Bronchial epithelial cell (primary cell): Measurements from ENCODE around the gene RAPGEF1. TPM values are rescaled to one million over a fixed set of nuclear protein-coding genes. Genes with fewer than 3 reads are reported as not detected.

Experiments used
- DNase-seq: peaks from one replicate; pipeline ENCODE4 v3.0.0-alpha.2; 2010; ENCODE audit warnings: low read depth
- FAIRE-seq: peaks from 2 replicates; lab custom pipeline; 2011; peaks lifted over from hg19 to GRCh38; lab: Jason Lieb, UNC
- H3K27me3 ChIP-seq: 2 replicates; pipeline ENCODE4 v1.5.1; 2011; ENCODE audit warnings: low read length; ENCODE audit not compliant: control insufficient read depth, insufficient read depth
- H3K36me3 ChIP-seq: 2 replicates; pipeline ENCODE4 v1.5.1; 2011; ENCODE audit warnings: low read length; ENCODE audit not compliant: control insufficient read depth, insufficient read depth
- H3K4me3 ChIP-seq: 2 replicates; pipeline ENCODE4 v1.5.1; 2011; ENCODE audit warnings: mild to moderate bottlenecking, low read depth, low read length, control low read depth
- CTCF ChIP-seq: IDR thresholded peaks from 2 replicates; pipeline ENCODE4 v1.5.1; 2011; ENCODE audit warnings: mild to moderate bottlenecking, moderate library complexity, low read length, control low read depth, inconsistent platforms; ENCODE audit not compliant: insufficient read depth, severe bottlenecking
- total RNA-seq: library from RNA; depleted of rRNA; stranded (reverse); fragments of >200 nt; gene quantifications from 2 replicates; pipeline ENCODE4 v1.2.1, GENCODE V29; 2014

Gene RAPGEF1
- total RNA-seq, 1 donor from 2014 or later: 19.2 TPM

GRCh38 chr9:131629825-131630204 is 110.1 kb downstream of the RAPGEF1 start:
- DNase-seq: no peak
- no peak for TF ChIP-seq CTCF
- no peak for FAIRE-seq
- Histone ChIP-seq H3K27me3 (no peaks in the 10 kb centered on the region), H3K36me3 (peaks cover 6% of the 10 kb centered on the region), H3K4me3 (no peak overlapping the region)

- DNase-seq (no peak), FAIRE-seq (no peak)
- Histone ChIP-seq H3K36me3 (peaks cover 8% of the 10 kb centered on the region), H3K27me3 (no peaks in the 10 kb centered on the region), H3K4me3 (no peak overlapping the region)
- TF ChIP-seq CTCF: no peak
These were observed 110.7 kb downstream of the RAPGEF1 start for GRCh38 chr9:131629226-131629500.

GRCh38 chr9:131628459-131629225 is 111.2 kb downstream of the RAPGEF1 start:
- DNase-seq (no peak), FAIRE-seq (no peak)
- Histone ChIP-seq H3K27me3 (no peaks in the 10 kb centered on the region), H3K36me3 (peaks cover 11% of the 10 kb centered on the region), H3K4me3 (no peak overlapping the region)
- no peak for TF ChIP-seq CTCF

GRCh38 chr9:131627648-131628458 is 112.0 kb downstream of the RAPGEF1 start:
- FAIRE-seq: no peak
- no peak overlapping the region for H3K4me3 ChIP-seq
- no peaks in the 10 kb centered on the region for H3K27me3 ChIP-seq
- peak; percentile 72 for DNase-seq
- no peak for TF ChIP-seq CTCF
- peaks cover 11% of the 10 kb centered on the region for H3K36me3 ChIP-seq

GRCh38 chr9:131627326-131627647 is 112.6 kb downstream of the RAPGEF1 start:
- Histone ChIP-seq H3K36me3 (peaks cover 11% of the 10 kb centered on the region), H3K27me3 (no peaks in the 10 kb centered on the region), H3K4me3 (no peak overlapping the region)
- TF ChIP-seq CTCF: no peak
- FAIRE-seq (no peak), DNase-seq (no peak)
